SKM-1 (cell line): ENCODE data around the gene CRX.
"Not testable (repeated sequence)": the region's sequence is repeated elsewhere in the genome, so short reads cannot be mapped to it uniquely, and the experiment has no call there.

ENCODE experiments used
- DNase-seq: peaks from one replicate; lab custom pipeline; 2025; ENCODE audit not compliant: unreplicated experiment; lab: John Stamatoyannopoulos, UW

CRX gene

DNA sequence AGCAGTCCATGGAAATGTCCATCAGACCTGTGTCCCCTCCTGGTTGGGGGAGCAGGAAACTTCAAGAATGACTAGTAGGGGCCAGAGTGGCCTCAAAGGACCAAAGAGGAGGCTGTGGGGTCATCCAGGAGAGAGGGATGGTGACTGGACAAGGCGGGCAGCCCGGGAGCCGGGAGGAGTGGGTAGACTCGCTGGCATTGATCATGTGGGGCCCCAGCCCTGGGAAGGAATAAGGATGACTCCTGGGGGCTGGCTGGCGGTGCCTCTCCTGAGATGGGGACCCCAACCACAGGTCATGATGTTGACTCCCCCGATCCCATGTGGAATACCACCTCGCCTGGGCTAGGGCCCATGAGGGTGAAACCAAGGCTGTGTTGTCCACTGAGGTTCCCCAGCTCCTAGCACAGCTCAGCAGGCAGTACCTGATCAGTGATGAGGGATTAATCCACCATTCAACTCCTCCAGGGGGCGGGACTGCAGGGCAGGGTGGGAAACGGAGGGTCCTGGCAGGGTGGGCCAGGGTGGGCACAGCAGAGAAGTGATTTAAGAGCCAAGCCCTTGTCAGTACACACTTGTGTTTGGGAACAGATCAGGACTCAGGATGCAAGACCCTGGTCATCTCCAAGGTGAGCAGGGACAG is 37.0 kb downstream of the CRX start, which contains the start of gene TPRX2:
TPRX2 (plus strand) TSS at position 590 of the 640 bp plus-strand sequence; CDS start at position 602, 12 bp downstream.
- DNase-seq: not testable (repeated sequence)

DNA sequence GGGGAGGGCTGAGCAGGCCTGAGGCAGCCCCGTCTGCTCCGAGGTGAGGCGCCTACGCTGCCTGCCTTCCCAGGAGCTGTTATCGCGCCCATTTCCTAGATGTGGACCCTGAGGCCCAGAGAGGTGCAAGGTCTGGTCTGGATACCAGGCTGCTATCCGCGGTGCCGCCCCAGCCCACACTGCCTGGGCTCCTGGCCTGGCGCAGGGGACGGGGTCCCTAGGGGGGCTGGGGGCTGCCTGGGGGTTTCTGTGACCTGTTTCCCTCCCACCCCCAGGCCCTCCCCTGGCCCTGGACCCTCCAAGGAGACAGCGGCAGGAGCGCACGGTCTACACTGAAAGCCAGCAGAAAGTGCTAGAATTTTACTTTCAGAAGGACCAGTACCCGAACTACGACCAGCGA is 38.1 kb downstream of the CRX start:
- not testable (repeated sequence) for DNase-seq

DNA sequence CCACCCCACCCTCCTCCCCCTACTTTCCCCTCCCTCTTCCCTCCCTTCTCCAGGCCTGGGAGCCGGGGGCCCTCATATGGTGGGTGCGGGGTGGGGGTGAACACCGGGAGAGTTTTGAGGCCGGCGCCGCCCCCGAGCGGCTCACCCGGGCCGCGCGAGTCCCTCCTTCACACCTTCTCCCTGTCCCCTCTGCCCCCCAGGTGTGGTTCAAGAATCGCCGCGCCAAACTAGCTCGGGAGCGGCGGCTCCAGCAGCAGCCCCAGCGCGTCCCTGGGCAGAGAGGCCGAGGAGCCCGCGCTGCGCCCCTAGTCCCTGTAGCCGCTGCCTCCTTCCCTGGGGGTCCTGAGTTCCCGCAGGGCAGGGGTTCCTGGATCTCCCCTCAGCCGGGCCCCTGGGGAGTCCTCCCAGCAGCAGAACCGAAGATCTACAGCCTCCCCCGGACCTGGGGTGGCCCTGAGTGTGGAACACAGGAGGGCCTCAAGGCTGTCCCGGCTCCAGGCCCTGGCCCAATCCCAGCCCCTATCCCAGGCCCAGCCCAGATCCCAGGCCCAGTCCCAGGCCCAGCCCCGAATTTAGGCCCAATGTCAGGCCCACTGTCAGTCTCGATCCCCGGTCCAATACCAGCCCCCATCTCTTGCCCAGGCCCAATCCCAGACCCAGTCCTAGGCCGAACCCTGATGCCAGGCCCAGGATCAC is 39.0 kb downstream of the CRX start:
- DNase-seq: no peak

DNA sequence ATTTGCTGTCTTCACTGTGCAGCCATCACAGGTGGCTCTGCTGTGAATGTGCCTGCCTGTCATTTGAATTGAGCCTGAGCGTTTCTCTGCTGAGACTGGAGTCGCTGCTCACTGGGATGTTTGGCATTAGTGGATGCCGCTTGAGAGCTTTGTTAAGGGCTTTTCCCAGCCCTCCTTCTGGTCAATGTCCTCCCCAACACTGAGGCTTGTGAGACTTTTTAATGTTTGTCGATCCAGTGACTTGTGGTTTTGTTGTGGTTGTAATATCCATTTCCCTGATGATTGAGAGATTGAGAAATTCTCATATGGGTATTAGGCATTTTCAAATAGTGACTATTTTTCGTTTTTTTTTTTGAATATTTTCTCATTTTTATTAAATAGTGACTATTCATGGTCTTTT is 39.9 kb downstream of the CRX start:
- DNase-seq: no peak

DNA sequence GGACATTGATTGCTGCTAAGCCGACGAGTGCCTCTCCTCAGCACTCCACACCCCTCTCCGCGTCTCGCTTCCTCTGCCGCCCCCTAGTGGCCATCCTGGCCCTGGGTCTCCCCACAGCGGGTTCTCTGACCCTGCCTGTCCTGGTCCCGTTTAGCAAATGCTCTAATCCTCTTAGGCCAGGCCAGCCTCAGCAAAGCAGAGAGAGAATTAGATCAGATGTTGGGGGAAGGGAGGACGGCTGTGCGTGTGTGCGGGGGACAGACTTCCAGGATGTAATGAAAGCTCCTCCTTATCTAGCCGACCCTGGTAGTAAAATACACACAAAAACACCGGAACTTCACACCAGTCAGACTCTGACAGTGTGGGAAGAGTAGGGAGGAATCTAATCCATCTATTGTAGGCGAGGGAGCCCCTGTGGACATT is 41.8 kb downstream of the CRX start:
- DNase-seq: no peak

DNA sequence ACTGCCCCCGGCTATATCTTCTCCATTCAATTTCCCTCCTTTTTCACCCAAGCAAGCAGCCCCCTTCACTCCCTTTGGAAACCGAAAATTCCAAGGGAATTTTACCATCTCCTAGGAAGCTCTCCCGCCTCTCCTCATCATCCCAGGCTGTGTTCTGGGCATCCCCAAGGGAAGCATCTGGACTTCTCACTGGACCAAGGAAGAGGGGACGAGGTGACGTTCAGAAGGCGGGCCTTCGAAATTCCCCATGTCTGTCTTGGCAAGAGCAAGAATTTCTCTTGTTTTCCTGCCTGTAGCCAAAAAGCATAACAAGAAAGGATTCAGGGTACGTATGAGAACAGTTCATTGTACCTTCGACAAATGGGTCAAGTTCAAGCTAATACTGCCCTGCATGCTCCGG is 43.4 kb downstream of the CRX start:
- no peak for DNase-seq

DNA sequence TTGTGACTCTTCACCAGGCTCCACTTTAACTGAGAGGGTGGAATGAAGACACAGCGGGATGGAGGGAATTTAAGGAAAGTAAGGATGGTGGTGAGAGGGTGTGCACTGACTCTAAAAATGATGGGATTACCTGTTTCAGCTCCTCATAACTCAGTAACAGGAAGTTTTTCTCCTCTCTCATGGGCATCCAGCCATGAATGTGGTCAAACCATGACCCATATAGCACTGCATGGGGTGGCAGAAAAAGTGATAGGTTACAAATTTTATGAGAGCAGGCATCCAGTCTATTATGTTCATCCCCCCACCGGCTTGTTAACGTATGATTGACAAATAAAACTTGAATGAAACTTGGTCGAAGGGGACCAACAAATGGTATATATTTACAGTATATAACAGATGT is 57.2 kb downstream of the CRX start:
- DNase-seq: no peak

DNA sequence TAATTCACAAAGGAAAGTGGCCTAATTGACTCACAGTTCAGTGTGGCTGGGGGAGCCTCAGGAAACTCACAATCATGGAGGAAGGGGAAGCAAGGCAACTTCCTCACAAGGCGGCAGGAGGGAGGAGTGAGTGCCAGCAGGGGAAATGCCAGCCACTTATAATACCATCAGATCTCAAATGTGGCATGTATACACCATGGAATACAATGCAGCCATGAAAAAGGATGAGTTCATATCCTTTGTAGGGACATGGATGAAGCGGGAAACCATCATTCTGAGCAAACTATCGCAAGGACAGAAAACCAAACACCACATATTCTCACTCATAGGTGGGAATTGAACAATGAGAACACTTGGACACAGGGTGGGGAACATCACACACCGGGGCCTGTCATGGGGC is 57.6 kb downstream of the CRX start:
- not testable (repeated sequence) for DNase-seq

DNA sequence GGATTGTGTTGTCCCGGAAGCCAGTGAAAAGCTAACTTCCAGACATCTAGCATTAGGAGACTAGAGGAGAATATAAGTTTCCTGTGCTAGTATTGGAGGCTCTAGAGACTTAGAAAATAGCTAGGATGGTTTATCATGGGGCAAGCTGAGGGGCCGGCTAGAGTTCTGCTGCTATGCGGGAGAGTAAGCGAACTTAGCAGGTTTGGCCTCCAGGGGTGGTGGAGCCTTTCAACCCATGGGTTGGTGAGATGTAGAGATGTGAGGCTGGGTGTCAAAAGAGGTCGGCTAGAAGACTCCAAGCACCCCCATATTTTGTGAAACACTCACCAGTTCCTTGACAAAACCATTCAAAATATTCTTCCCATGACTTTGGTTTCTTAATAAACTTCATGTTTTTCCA is 60.0 kb downstream of the CRX start:
- DNase-seq: no peak

DNA sequence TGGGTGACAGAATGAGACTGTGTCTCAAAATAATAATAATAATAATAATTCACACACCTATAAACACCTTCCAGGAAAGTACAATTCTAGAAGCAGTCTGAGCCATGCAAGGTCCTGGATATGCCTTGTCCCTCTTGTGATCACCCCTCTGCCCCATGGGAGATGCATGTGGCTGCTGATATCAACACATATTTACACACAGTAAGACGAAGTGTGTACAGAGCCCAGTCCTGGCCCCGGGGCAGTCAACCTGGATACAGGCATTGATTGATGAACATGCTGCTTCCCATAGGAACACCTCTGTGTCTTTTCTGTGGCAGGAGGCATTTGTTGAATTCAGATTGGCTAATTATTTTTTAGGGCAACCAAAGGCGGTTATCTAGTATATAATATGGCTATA is 61.2 kb downstream of the CRX start:
- no peak for DNase-seq

DNA sequence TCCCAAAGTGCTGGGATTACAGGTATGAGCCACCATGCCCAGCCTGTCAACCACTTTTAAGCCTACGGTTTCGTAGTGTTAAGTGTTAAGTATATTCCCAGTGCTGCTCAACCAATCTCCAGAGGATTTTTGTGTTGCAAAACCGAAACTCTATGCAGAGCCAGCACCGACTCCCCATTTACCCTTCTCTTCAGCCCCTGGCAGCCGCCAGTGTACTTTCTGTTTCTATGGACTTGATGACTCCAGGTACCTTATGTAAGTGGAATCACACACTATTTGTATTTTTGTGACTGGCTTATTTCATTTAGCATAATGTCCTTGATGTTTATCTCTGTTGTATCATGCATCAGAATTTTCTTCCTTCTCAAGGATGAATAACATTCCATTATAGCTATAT is 63.3 kb downstream of the CRX start:
- no peak for DNase-seq

DNA sequence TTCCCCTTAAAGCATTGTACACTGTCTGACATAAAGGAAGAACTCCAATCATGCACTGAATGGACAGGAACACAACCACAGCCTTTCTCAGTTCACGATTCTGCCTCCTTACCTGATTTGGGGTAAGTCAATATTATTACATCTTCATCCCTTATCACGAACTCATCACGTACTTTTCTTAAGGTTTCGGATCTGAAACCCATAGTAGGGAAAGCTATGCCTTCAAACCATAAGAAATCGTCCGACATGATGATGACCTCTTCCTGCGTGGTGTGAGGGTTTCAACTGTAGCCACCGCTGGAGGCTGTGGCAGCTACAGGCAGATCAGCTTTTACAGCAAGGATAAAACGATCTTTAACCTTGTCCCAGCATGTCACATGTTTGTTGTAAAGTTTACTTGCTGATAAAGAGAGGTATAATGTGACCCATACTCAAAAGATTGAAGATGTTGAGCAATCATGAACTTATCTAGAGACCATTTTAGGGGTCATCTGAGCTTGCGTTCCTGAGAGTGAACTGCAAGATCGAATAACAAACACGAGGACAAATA is 64.3 kb downstream of the CRX start, which contains the start of gene SULT2A1:
SULT2A1 (minus strand) TSS at position 306 of the 550 bp plus-strand sequence; CDS start at position 248, 58 bp downstream.
- DNase-seq: no peak

DNA sequence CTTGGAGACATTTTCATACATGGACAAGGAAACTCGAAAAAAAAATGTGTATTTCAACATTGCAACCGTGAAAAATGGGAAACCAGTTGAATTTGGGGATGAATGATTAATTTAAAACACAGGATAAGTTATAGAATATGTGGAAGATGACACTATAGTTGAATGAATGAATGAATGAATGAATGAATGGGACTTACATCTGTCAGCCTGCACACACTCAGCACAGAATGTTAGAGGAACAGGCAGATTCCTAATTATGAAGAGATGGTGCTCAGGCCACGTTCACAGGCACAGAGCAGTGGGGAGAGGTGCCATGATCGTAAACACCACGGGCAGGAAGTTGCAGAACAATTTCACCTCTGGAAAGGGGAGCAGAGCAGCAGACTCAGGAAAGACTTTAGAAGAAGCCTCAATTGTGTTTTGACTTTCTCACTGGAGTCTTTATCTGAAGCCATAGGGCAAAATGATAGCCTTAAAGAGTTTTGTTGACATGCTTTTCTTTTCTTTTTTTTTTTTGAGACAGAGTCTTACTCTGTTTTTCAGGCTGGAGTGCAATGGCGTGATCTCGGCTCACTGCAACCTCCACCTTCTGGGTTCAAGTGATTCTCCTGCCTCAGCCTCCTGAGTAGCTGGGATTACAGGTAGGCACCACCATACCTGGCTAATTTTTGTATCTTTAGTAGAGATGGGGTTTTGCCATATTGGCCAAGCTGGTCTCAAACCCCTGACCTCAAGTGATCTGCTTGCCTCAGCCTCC is 69.3 kb downstream of the CRX start:
- DNase-seq: no peak

DNA sequence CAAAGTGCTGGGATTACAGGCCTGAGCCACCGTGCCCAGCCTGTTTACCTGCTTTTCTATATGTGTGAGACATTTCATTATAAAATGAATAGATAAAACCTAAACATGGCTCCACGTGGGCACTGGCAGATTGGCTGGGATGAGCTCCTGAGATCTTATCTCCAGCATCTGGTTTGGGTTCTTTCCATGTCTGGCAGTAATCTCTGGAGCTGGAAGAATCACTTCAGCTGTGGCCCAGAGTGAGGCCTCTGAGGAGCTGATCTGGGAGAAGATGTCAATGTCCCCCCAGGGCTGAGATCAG is 69.8 kb downstream of the CRX start:
- DNase-seq: no peak

DNA sequence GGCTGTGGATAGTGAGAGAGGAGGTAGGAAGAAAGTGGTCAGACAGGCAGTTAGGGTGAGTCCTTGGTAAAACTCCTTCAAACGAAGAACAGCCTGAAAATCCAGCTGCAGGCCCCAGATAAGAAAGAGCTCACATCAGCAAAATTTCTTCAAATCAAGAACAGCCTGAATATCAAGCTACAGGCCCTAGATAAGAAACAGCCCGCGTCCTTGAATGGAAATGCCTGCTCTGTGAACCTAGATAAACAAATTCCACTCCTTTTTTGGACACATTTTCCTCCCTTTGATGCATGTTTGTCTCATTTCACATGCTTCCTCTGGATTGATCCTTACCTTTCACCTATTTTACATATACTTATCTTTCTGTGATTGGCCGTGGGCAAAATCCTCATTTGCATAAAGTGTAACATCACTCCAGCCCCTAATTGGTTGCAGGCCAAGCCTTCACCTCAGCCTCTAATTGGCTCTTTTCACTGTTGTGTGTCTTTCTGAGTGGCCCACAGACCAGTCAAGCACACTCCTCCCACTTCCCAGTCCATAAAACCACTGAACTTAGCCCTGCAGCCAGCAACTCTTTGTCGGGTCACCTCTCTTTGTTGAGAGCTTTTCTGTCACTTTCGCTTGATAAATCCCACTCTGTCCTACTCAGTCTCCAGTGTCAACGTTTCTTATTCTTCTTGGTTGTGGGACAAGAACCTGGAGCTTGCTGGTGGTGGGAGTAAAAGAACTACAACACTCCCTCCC is 70.4 kb downstream of the CRX start:
- no peak for DNase-seq
